GM19324 (cell line): ENCODE data around the gene CDADC1.
"Not testable (repeated sequence)": the region's sequence is repeated elsewhere in the genome, so short reads cannot be mapped to it uniquely, and the experiment has no call there.

Source experiments
- ATAC-seq: cut with Tn5 transposase; IDR thresholded peaks from one replicate; pipeline ENCODE4 v1.9.1; 2021; ENCODE audit warnings: mild to moderate bottlenecking, moderate library complexity; ENCODE audit not compliant: unreplicated experiment, low FRiP score

CDADC1 gene

GRCh38 chr13:49292742-49293486 is 45.2 kb downstream of the CDADC1 start:
- no peak for ATAC-seq

- ATAC-seq: not testable (repeated sequence)
Observed at GRCh38 chr13:49294723-49295122, 47.0 kb downstream of the CDADC1 start.

- no peak for ATAC-seq
Observed at GRCh38 chr13:49295244-49295643, 47.5 kb downstream of the CDADC1 start.

GRCh38 chr13:49296659-49297058 is 48.9 kb downstream of the CDADC1 start:
- ATAC-seq: no peak

GRCh38 chr13:49297338-49297737 is 49.6 kb downstream of the CDADC1 start:
- ATAC-seq: no peak

- no peak for ATAC-seq
Observed at GRCh38 chr13:49298416-49298815, 50.7 kb downstream of the CDADC1 start.

- no peak for ATAC-seq
Observed at GRCh38 chr13:49298903-49299605, 51.3 kb downstream of the CDADC1 start.

- ATAC-seq: no peak
Observed at GRCh38 chr13:49300276-49300675, 52.6 kb downstream of the CDADC1 start.

GRCh38 chr13:49300739-49301589 is 53.2 kb downstream of the CDADC1 start:
- peak; percentile 78 for ATAC-seq

GRCh38 chr13:49302222-49302621 is 54.5 kb downstream of the CDADC1 start:
- no peak for ATAC-seq

GRCh38 chr13:49302817-49303216 is 55.1 kb downstream of the CDADC1 start:
- no peak for ATAC-seq

- ATAC-seq: no peak
Observed at GRCh38 chr13:49303533-49304252, 56.0 kb downstream of the CDADC1 start.

- ATAC-seq: no peak
Observed at GRCh38 chr13:49304356-49304755, 56.6 kb downstream of the CDADC1 start.

GRCh38 chr13:49304763-49305700 is 57.3 kb downstream of the CDADC1 start:
- ATAC-seq: no peak

- ATAC-seq: no peak
Observed at GRCh38 chr13:49305792-49306425, 58.2 kb downstream of the CDADC1 start.

GRCh38 chr13:49307365-49307764 is 59.6 kb downstream of the CDADC1 start:
- no peak for ATAC-seq

GRCh38 chr13:49308097-49308875 is 60.6 kb downstream of the CDADC1 start:
- no peak for ATAC-seq

GRCh38 chr13:49308921-49309408 is 61.2 kb downstream of the CDADC1 start:
- no peak for ATAC-seq
